ENCODE data around the gene B4GALT1.

DNA sequence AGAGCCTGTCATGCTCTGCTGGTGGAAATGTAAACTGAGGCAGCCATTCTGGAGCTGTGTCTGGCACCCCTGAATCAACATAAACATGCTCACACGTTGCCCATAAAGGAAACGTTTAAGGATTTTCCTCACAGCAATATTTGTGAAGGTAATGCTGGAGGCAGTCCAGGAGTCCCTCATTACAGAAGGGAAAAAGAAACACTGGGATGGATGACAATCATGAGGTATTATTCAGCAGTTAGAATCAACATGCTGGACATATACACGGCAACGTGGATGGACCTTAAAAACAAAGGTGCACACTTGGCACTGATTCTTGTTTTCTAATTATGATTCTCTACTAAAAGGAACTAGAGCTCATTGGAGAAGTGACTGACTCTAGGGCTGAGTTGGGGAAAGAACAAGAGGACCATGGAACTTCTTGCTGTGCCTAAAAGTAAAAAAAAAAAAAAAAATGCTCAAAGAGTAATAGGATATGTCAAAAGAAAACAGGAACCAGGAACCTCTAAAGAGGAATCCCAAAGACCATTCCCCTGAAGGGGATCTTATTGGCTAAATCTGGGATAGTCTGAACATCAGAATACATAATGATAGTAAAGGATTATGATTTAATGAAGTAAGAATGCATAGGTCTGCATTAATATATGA is 18.6 kb downstream of the B4GALT1 start:
- TF ChIP-seq, protein P1, sequence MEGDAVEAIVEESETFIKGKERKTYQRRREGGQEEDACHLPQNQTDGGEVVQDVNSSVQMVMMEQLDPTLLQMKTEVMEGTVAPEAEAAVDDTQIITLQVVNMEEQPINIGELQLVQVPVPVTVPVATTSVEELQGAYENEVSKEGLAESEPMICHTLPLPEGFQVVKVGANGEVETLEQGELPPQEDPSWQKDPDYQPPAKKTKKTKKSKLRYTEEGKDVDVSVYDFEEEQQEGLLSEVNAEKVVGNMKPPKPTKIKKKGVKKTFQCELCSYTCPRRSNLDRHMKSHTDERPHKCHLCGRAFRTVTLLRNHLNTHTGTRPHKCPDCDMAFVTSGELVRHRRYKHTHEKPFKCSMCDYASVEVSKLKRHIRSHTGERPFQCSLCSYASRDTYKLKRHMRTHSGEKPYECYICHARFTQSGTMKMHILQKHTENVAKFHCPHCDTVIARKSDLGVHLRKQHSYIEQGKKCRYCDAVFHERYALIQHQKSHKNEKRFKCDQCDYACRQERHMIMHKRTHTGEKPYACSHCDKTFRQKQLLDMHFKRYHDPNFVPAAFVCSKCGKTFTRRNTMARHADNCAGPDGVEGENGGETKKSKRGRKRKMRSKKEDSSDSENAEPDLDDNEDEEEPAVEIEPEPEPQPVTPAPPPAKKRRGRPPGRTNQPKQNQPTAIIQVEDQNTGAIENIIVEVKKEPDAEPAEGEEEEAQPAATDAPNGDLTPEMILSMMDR (optimal IDR thresholded peaks at IDR 0.05 in 1 of 3, IDR thresholded peaks at IDR 0.05 in 1 of 3, conservative IDR thresholded peaks at IDR 0.05 in 1 of 3; ENCODE audit: extremely low read depth in 1 of 3, insufficient read depth in 2 of 3, low read length in 3 of 3): no peak
- no peak for TF ChIP-seq EZH2 (IDR thresholded peaks at IDR 0.05; ENCODE audit: low read length)

Measured in keratinocyte (primary cell).